GM23338 (cell line): Measurements from ENCODE around the gene PLD1. TPM values are rescaled to one million over a fixed set of nuclear protein-coding genes. Genes with fewer than 3 reads are reported as not detected.

Experiments used
- ATAC-seq: fragments of 200-7000 bp; cut with Tn5 transposase; 3 replicates; pipeline ENCODE4 v1.9.1; 2020
- DNase-seq: peaks from one replicate; pipeline ENCODE4 v3.0.0-alpha.2; 2015; ENCODE audit warnings: low spot score
- H2AFZ ChIP-seq: fragments of 200-600 bp; sonication (generic); 2 replicates; pipeline ENCODE4 v1.8.0; 2016; ENCODE audit warnings: antibody characterized with exemption, mild to moderate bottlenecking, moderate library complexity
- H3F3A ChIP-seq: fragments of 200-600 bp; sonication (generic); replicated peaks from 2 replicates; pipeline ENCODE4 v1.8.0; 2017; ENCODE audit warnings: antibody characterized with exemption, mixed run types, low read depth
- H3K27ac ChIP-seq: fragments of 200-600 bp; sonication (generic); 2 replicates; pipeline ENCODE4 v1.6.1; 2016; ENCODE audit warnings: low read depth
- H3K27me3 ChIP-seq: fragments of 200-600 bp; sonication (generic); 2 replicates; pipeline ENCODE4 v1.8.0; 2016; ENCODE audit warnings: mild to moderate bottlenecking, mixed run types, moderate library complexity; ENCODE audit not compliant: insufficient read depth
- H3K36me3 ChIP-seq: fragments of 200-600 bp; sonication (generic); 2 replicates; pipeline ENCODE4 v1.8.0; 2016; ENCODE audit warnings: mild to moderate bottlenecking; ENCODE audit not compliant: insufficient read depth
- H3K4me1 ChIP-seq: fragments of 200-600 bp; sonication (generic); 2 replicates; pipeline ENCODE4 v1.8.0; 2016; ENCODE audit warnings: mild to moderate bottlenecking, moderate library complexity; ENCODE audit not compliant: insufficient read depth
- H3K4me2 ChIP-seq: fragments of 200-600 bp; sonication (generic); 2 replicates; pipeline ENCODE4 v1.7.1; 2017; ENCODE audit warnings: mixed run types
- H3K4me3 ChIP-seq: fragments of 200-600 bp; sonication (generic); 2 replicates; pipeline ENCODE4 v1.6.1; 2016; ENCODE audit warnings: mixed run types
- H3K79me2 ChIP-seq: fragments of 200-600 bp; sonication (generic); replicated peaks from 2 replicates; pipeline ENCODE4 v1.8.0; 2017; ENCODE audit warnings: mild to moderate bottlenecking; ENCODE audit not compliant: insufficient read depth
- H3K9me2 ChIP-seq: fragments of 200-600 bp; sonication (generic); 2 replicates; pipeline ENCODE4 v1.8.0; 2017; ENCODE audit not compliant: insufficient read depth
- H4K20me1 ChIP-seq: fragments of 200-600 bp; sonication (generic); replicated peaks from 2 replicates; pipeline ENCODE4 v1.8.0; 2017; ENCODE audit warnings: mild to moderate bottlenecking; ENCODE audit not compliant: insufficient read depth
- H3K27ac Mint-ChIP-seq: 2 replicates; pipeline ENCODE4 v1.8.0; 2020; ENCODE audit warnings: inconsistent platforms, mild to moderate bottlenecking, moderate library complexity, mixed read lengths
- H3K27me3 Mint-ChIP-seq: 3 replicates; pipeline ENCODE4 v1.8.0; 2022; ENCODE audit warnings: low read depth, mild to moderate bottlenecking, moderate library complexity, mixed read lengths, inconsistent platforms; ENCODE audit not compliant: insufficient read depth, poor library complexity
- H3K36me3 Mint-ChIP-seq: 3 replicates; pipeline ENCODE4 v1.8.0; 2021; ENCODE audit warnings: low read depth, mild to moderate bottlenecking, inconsistent platforms, moderate library complexity, mixed read lengths
- H3K4me1 Mint-ChIP-seq: 3 replicates; pipeline ENCODE4 v1.8.0; 2020; ENCODE audit warnings: mild to moderate bottlenecking, inconsistent platforms, mixed read lengths
- H3K4me3 Mint-ChIP-seq: 3 replicates; pipeline ENCODE4 v1.8.0; 2021; ENCODE audit warnings: moderate library complexity, mild to moderate bottlenecking, inconsistent platforms, mixed read lengths
- H3K9me3 Mint-ChIP-seq: 3 replicates; pipeline ENCODE4 v1.8.0; 2020; ENCODE audit warnings: moderate library complexity, mild to moderate bottlenecking, inconsistent platforms, mixed read lengths
- CREB1 ChIP-seq: fragments of 250-450 bp; sonication (Bioruptor Pico); IDR thresholded peaks from 2 replicates; pipeline ENCODE4 v1.5.0; 2020; ENCODE audit warnings: low read depth, mild to moderate bottlenecking, moderate library complexity
- CTCF ChIP-seq, 2 experiments: fragments of 200-600 bp in 1 of 2; sonication (generic) in 1 of 2; conservative IDR thresholded peaks; 2 replicates each; pipeline versions ENCODE4 v1.5.1 to v1.6.1; 2016 to 2017; ENCODE audit warnings: antibody characterized with exemption in 2 of 2, low read depth in 2 of 2, mild to moderate bottlenecking in 2 of 2, moderate library complexity in 1 of 2
- ETS1 ChIP-seq: IDR thresholded peaks from 2 replicates; pipeline ENCODE4 v1.6.1; 2016; ENCODE audit warnings: antibody characterized with exemption
- EZH2 ChIP-seq: fragments of 200-600 bp; sonication (generic); IDR thresholded peaks from one replicate; pipeline ENCODE4 v1.8.0; 2017; ENCODE audit warnings: antibody characterized with exemption, mild to moderate bottlenecking, low read depth; ENCODE audit not compliant: unreplicated experiment
- JUNB ChIP-seq: IDR thresholded peaks from one replicate; pipeline ENCODE4 v1.6.1; 2016; ENCODE audit warnings: antibody characterized with exemption; ENCODE audit not compliant: unreplicated experiment
- NANOG ChIP-seq: IDR thresholded peaks from 2 replicates; pipeline ENCODE4 v1.6.1; 2016; ENCODE audit warnings: antibody characterized with exemption, borderline replicate concordance
- REST ChIP-seq: IDR thresholded peaks from one replicate; pipeline ENCODE4 v1.6.1; 2018; ENCODE audit warnings: antibody characterized with exemption; ENCODE audit not compliant: unreplicated experiment
- STAT1 ChIP-seq: IDR thresholded peaks from one replicate; pipeline ENCODE4 v1.6.1; 2016; ENCODE audit warnings: antibody characterized with exemption; ENCODE audit not compliant: unreplicated experiment
- ZNF114 ChIP-seq: fragments of 250-450 bp; sonication (Bioruptor Pico); IDR thresholded peaks from 2 replicates; pipeline ENCODE4 v1.5.0; 2020; ENCODE audit warnings: mild to moderate bottlenecking, moderate library complexity
- ZNF331 ChIP-seq: fragments of 250-450 bp; sonication (Bioruptor Pico); IDR thresholded peaks from 2 replicates; pipeline ENCODE4 v1.5.0; 2020; ENCODE audit warnings: low read depth, mild to moderate bottlenecking, moderate library complexity
- polyA plus RNA-seq: library from polyadenylated mRNA; unstranded; fragments of >200 nt; fragmentation: Nextera tagmentation; extraction: Ambion mirVana; gene quantifications from 2 replicates; pipeline ENCODE4 v1.2.1, GENCODE V29; 2016
- total RNA-seq: library from RNA; depleted of rRNA; stranded (reverse); fragments of >200 nt; shearing (Covaris generic); gene quantifications from 2 replicates; pipeline ENCODE4 v1.2.3, GENCODE V29; 2014

PLD1 gene
- total and polyA plus RNA-seq, 2 experiments from 2014 or later = 1.4 to 2.2 TPM

GRCh38 chr3:171671709-171672108, 138.6 kb downstream of the PLD1 start:
- Histone ChIP-seq H3K36me3 (no peaks in the 10 kb centered on the region), H4K20me1 (no peaks in the 10 kb centered on the region), H3K27me3 (no peaks in the 10 kb centered on the region), H3F3A (no peaks in the 10 kb centered on the region), H2AFZ (no peak overlapping the region), H3K79me2 (no peaks in the 10 kb centered on the region), H3K4me1 (no peaks in the 10 kb centered on the region; the same call in 1 of the 2 replicates), H3K4me3 (no peak overlapping the region), H3K9me2 (no peaks in the 10 kb centered on the region), H3K4me2 (no peak overlapping the region), H3K27ac (no peak overlapping the region)
- DNase-seq (no peak), ATAC-seq (no peak)
- TF ChIP-seq EZH2 (no peak), ZNF114 (CRISPR knock-in tag) (no peak), ZNF331 (CRISPR knock-in tag) (no peak), REST (no peak), ETS1 (no peak), NANOG (no peak)
- H3K36me3 Mint-ChIP-seq = no peaks in the 10 kb centered on the region
- no peaks in the 10 kb centered on the region for H3K9me3 Mint-ChIP-seq
- no peak overlapping the region for H3K4me3 Mint-ChIP-seq
- no peaks in the 10 kb centered on the region for H3K27me3 Mint-ChIP-seq
- no peaks in the 10 kb centered on the region for H3K4me1 Mint-ChIP-seq
- no peak overlapping the region for H3K27ac Mint-ChIP-seq

GRCh38 chr3:171666516-171666915, 143.8 kb downstream of the PLD1 start:
- H3K4me3 Mint-ChIP-seq = no peak overlapping the region
- no peaks in the 10 kb centered on the region for H3K9me3 Mint-ChIP-seq
- H3K79me2 ChIP-seq = no peaks in the 10 kb centered on the region
- H3K36me3 ChIP-seq = no peaks in the 10 kb centered on the region
- H3K27me3 ChIP-seq = no peaks in the 10 kb centered on the region
- no peak overlapping the region for H3K4me2 ChIP-seq
- no peaks in the 10 kb centered on the region for H3K27me3 Mint-ChIP-seq
- no peaks in the 10 kb centered on the region for H4K20me1 ChIP-seq
- ATAC-seq (no peak), DNase-seq (no peak)
- no peaks in the 10 kb centered on the region for H3K4me1 Mint-ChIP-seq
- H3F3A ChIP-seq = no peaks in the 10 kb centered on the region
- no peak overlapping the region for H3K27ac Mint-ChIP-seq
- no peaks in the 10 kb centered on the region for H3K4me1 ChIP-seq
- no peak overlapping the region for H2AFZ ChIP-seq
- TF ChIP-seq STAT1 (no peak), CREB1 (CRISPR knock-in tag) (no peak), CTCF (conservative IDR thresholded peaks at IDR 0.05; ENCODE audit: low read depth in 2 of 2) (no peak), JUNB (no peak)
- no peaks in the 10 kb centered on the region for H3K36me3 Mint-ChIP-seq
- H3K4me3 ChIP-seq = no peak overlapping the region
- no peaks in the 10 kb centered on the region for H3K9me2 ChIP-seq
- no peak overlapping the region for H3K27ac ChIP-seq
